ENCODE results near the gene ACOT9.

DNA sequence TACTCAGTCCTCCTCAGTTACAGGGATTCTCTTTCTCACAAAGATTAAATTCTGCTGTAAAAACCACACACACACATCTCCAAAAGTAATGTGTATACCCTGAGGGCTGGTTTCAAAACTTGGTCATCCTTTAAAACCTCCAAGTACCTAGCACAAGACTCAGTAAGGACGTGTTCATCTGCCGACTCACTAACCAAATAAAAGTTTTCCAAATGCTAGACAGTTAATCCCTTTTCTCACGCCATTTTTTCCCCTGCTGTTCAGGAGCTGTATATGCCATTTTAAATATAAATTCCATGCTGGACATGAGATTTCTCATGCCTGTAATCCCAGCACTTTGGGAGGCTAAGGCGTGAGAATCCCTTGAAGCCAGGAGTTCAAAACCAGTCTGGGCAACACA, 35.9 kb upstream of the ACOT9 start:
- TF ChIP-seq, protein P1, sequence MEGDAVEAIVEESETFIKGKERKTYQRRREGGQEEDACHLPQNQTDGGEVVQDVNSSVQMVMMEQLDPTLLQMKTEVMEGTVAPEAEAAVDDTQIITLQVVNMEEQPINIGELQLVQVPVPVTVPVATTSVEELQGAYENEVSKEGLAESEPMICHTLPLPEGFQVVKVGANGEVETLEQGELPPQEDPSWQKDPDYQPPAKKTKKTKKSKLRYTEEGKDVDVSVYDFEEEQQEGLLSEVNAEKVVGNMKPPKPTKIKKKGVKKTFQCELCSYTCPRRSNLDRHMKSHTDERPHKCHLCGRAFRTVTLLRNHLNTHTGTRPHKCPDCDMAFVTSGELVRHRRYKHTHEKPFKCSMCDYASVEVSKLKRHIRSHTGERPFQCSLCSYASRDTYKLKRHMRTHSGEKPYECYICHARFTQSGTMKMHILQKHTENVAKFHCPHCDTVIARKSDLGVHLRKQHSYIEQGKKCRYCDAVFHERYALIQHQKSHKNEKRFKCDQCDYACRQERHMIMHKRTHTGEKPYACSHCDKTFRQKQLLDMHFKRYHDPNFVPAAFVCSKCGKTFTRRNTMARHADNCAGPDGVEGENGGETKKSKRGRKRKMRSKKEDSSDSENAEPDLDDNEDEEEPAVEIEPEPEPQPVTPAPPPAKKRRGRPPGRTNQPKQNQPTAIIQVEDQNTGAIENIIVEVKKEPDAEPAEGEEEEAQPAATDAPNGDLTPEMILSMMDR (IDR thresholded peaks at IDR 0.05 in 4 of 5, conservative IDR thresholded peaks at IDR 0.05 in 1 of 5), result no peak
- TF ChIP-seq POLR2A (IDR thresholded peaks at IDR 0.05), result no peak
